ENCODE data around the gene MYH7. TPM values are rescaled to one million over a fixed set of nuclear protein-coding genes. Genes with fewer than 3 reads are reported as not detected.

Gene MYH7
- total RNA-seq, 6 donors from 2014 or later: not detected

GRCh38 chr14:23481362-23481970 is 46.0 kb upstream of the MYH7 start:
- DNase-seq: no peak
- no peak for ATAC-seq (ENCODE audit: low FRiP score in 2 of 2)
- Histone ChIP-seq H3K27ac (no peak overlapping the region), H3K9me3 (no peaks in the 10 kb centered on the region), H3K27me3 (no peaks in the 10 kb centered on the region), H3K4me1 (no peaks in the 10 kb centered on the region), H3K4me3 (no peak overlapping the region), H3K36me3 (peaks cover 18 to 76% (median 28%) of the 10 kb centered on the region in 4 donors)
- TF ChIP-seq POLR2AphosphoS5 (IDR thresholded peaks at IDR 0.05) (no peak), CTCF (IDR thresholded peaks at IDR 0.05) (no peak), EP300 (IDR thresholded peaks at IDR 0.05) (no peak), POLR2A (IDR thresholded peaks at IDR 0.05) (no peak)
- 75 to 86% methylated on average over 3 of the region's 3 CpGs for WGBS, 2 donors

GRCh38 chr14:23478109-23478759 is 42.8 kb upstream of the MYH7 start:
- Histone ChIP-seq H3K4me3 (no peak overlapping the region), H3K4me1 (no peaks in the 10 kb centered on the region), H3K27me3 (no peaks in the 10 kb centered on the region), H3K27ac (no peak overlapping the region), H3K9me3 (no peaks in the 10 kb centered on the region), H3K36me3 (peaks cover 37 to 85% (median 52%) of the 10 kb centered on the region in 4 donors)
- DNase-seq: peak in 1 of 2 donors; percentile 46
- peak in 1 of 2 donors; percentile 79 for ATAC-seq (ENCODE audit: low FRiP score in 2 of 2)
- TF ChIP-seq EP300 (IDR thresholded peaks at IDR 0.05) (no peak), POLR2AphosphoS5 (IDR thresholded peaks at IDR 0.05) (no peak), CTCF (IDR thresholded peaks at IDR 0.05) (peak; percentile 51 to 75 (median 66))
- WGBS, 2 donors: 29 to 33% methylated on average over 5 of the region's 5 CpGs

- no peak for TF ChIP-seq POLR2A (IDR thresholded peaks at IDR 0.05)
- no peak for TF ChIP-seq CTCF (IDR thresholded peaks at IDR 0.05)
- no peak for TF ChIP-seq EP300 (IDR thresholded peaks at IDR 0.05)
- no peak for TF ChIP-seq POLR2AphosphoS5 (IDR thresholded peaks at IDR 0.05)
- DNase-seq (no peak), ATAC-seq (ENCODE audit: low FRiP score in 2 of 2) (no peak)
- 95 to 97% methylated on average over 1 of the region's 1 CpG for WGBS, 2 donors
- Histone ChIP-seq H3K4me3 (no peak overlapping the region), H3K9me3 (no peaks in the 10 kb centered on the region), H3K27ac (no peak overlapping the region), H3K27me3 (no peaks in the 10 kb centered on the region), H3K36me3 (peaks cover 22 to 52% (median 46%) of the 10 kb centered on the region in 4 donors), H3K4me1 (peaks cover 7 to 10% (median 7%) of the 10 kb centered on the region in 4 donors)
Observed at GRCh38 chr14:23470947-23471346, 35.5 kb upstream of the MYH7 start.

- peaks cover 12 to 42% (median 36%) of the 10 kb centered on the region in 4 donors for H3K36me3 ChIP-seq
- peaks cover 7 to 10% (median 7%) of the 10 kb centered on the region in 4 donors for H3K4me1 ChIP-seq
- no peaks in the 10 kb centered on the region for H3K27me3 ChIP-seq
- peak overlapping the region; percentile 75 to 86 (median 79) for H3K4me3 ChIP-seq
- no peaks in the 10 kb centered on the region for H3K9me3 ChIP-seq
- DNase-seq (no peak), ATAC-seq (ENCODE audit: low FRiP score in 2 of 2) (peak; percentile 2 to 36)
- H3K27ac ChIP-seq: peak overlapping the region; percentile 78 to 85 (median 84)
- WGBS, 2 donors: 4 to 5% methylated on average over 10 to 11 of the region's 11 CpGs
- TF ChIP-seq POLR2AphosphoS5 (IDR thresholded peaks at IDR 0.05) (no peak), POLR2A (IDR thresholded peaks at IDR 0.05) (no peak), CTCF (IDR thresholded peaks at IDR 0.05) (no peak), EP300 (IDR thresholded peaks at IDR 0.05) (no peak)
Observed at GRCh38 chr14:23469906-23470403, 34.5 kb upstream of the MYH7 start.
